Muscle of back (tissue), 11 donors: Measurements from ENCODE around the gene MUC4. TPM values are rescaled to one million over a fixed set of nuclear protein-coding genes. Genes with fewer than 3 reads are reported as not detected.
A peak's percentile ranks its signal among the peaks of the same experiment; 100 is the strongest.
"Not testable (repeated sequence)": the region's sequence is repeated elsewhere in the genome, so short reads cannot be mapped to it uniquely, and the experiment has no call there.

Experiments used
- DNase-seq, 3 donors: peaks; one replicate each; pipeline versions ENCODE4 v3.0.0 to v3.0.0-alpha.2; 2013
- polyA plus RNA-seq, 10 donors: library from polyadenylated mRNA; unstranded; fragments of 120-200 nt; gene quantifications; one replicate each; pipeline ENCODE4 v1.2.1, GENCODE V29; 2013; ENCODE audit not compliant: insufficient read length in 10 of 10

Gene MUC4
- polyA plus RNA-seq, 10 donors, result 0.30 to 2.0 (median 0.69) TPM

- no peak for DNase-seq
Measured at GRCh38 chr3:195738274-195739044, 73.3 kb downstream of the MUC4 start.

GRCh38 chr3:195737782-195738181, 73.9 kb downstream of the MUC4 start:
- DNase-seq, result not testable (repeated sequence)

- no peak for DNase-seq
Measured at GRCh38 chr3:195736866-195737490, 74.8 kb downstream of the MUC4 start.

DNA sequence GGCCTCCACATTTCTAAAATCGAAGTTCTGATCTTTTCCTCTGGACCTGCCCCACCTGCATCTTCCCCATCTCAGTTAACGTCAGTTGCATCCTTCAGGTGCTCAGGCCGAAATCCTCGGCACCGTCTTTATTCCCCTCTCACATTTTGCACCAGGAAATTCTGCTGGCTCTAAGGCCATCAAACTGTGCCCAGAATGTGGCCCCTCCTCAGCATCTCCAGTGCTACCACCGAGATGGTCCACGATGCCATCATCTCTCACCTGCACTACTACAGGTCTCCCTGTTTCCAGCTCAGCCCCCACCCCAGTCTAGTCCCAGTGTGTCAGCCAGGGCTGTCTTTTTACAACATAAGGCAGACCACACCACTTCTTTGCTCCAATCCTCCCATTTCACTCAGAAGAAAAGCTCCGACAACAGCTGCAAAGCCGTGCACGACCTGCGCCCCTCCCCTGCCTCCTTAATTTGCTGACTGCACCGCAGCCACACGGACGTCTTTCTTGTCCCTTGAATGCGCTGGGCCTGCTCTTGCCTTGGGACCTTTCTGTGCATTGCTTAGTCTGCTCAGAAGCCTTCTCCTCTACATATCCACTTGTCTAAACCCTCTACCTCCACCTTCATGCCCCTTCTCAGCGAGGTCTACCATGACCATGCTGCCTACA, 76.6 kb downstream of the MUC4 start:
- DNase-seq, result no peak

GRCh38 chr3:195732940-195733339, 78.8 kb downstream of the MUC4 start:
- DNase-seq, result peak; percentile 25 to 79 (median 48)

DNA sequence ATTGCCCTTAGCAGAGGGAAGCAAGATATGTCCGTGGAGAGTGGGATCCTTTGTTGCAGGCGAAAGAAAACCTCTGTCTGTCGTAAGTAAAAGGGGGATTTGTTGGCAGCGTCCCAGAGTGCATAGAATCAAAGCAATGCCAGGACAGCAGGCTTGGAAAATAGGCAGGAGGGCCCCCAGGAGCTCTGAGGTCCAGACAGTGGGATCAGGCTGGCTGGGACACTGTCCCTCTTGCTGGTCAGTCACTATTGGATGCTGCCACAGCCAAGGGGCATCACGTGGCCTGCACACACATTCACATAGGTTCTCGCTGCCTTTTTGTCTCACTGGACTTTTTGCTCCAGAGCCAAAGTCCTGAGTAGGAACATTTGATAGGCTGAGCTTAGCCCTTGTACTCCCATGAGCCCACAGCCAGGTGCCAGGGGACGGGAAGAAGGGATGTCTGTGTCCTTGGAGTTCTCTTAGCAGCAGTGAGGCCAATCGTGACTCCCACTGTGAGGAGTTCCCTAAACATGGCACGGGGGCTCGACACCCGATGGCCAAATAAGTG, 80.3 kb downstream of the MUC4 start:
- no peak for DNase-seq

DNA sequence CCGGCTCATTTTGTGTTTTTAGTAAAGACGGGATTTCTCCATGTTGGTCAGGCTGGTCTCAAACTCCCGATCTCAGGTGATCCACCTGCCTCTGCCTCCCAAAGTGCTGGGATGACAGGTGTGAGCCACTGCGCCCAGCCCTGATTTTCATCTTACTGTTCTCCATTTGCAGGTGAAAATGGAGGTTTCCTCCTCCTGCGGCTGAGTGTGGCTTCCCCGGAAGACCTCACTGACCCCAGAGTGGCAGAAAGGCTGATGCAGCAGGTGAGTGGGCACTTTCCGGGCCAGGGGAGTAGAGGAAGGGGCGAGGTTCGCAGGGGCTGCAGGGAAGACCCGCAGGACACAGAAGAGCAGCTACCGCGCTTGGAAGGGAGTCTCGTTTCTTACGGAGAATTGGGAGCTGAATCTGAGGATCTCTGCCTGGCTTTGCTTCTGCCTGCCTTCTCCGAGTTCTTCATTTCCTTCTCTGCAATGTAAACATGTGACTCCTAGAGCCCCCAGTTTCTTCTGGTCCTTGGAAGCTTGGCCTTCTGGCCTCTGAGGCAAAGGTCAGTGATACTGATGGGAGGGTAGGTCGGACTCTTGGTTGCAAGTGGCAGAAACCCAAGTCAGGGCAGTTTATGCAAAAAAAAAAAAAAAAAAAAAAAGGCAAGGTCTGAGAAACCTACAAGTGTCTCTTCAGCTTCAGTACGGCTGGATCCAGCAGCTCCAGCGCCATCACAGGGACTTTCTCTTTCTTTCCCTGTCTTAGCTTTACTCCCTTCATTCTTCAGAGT, 82.1 kb downstream of the MUC4 start:
- no peak for DNase-seq

GRCh38 chr3:195728789-195729188, 82.9 kb downstream of the MUC4 start:
- not testable (repeated sequence) for DNase-seq

DNA sequence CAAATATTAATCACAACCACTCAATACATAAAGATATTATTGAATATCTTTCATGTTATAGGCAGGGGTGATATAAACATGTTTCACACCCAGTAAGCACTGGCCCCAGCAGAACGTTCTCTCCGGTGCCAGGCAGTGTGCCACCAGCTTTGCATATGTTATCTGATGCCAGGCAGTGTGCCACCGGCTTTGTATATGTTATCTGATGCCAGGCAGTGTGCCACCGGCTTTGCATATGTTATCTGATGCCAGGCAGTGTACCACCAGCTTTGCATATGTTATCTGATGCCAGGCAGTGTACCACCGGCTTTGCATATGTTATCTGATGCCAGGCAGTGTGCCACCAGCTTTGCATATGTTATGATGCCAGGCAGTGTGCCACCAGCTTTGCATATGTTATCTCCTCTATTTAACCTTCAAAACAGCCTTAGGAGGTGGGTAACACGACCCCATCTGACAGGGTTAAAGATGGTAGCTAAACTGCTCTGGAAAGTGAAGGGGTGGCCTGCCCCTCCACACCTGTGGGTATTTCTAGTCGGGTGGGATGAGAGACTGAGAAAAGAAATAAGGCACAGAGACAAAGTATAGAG, 84.0 kb downstream of the MUC4 start:
- no peak for DNase-seq

- not testable (repeated sequence) for DNase-seq
Measured at GRCh38 chr3:195725916-195726740, 85.6 kb downstream of the MUC4 start.

DNA sequence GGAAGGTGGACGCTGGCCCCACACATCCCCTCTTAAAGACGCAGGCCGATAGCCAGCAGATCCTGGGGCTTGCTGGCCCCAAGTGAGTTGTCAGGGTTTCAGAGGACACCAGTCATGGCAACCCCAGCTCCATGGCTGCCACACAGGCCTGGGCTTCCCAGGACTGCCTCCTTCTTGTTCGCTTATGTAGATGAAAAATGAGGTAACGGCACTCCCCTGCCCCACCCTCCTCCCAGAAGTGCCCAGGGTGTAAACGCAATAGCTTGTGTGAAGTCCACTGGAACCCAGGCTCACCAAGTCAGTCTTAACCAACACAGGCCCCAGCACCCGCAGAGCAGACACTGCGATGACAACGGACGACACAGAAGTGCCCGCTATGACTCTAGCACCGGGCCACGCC, 87.4 kb downstream of the MUC4 start:
- DNase-seq, result not testable (repeated sequence)

- DNase-seq, result not testable (repeated sequence)
Measured at GRCh38 chr3:195722996-195723345, 88.8 kb downstream of the MUC4 start.

DNA sequence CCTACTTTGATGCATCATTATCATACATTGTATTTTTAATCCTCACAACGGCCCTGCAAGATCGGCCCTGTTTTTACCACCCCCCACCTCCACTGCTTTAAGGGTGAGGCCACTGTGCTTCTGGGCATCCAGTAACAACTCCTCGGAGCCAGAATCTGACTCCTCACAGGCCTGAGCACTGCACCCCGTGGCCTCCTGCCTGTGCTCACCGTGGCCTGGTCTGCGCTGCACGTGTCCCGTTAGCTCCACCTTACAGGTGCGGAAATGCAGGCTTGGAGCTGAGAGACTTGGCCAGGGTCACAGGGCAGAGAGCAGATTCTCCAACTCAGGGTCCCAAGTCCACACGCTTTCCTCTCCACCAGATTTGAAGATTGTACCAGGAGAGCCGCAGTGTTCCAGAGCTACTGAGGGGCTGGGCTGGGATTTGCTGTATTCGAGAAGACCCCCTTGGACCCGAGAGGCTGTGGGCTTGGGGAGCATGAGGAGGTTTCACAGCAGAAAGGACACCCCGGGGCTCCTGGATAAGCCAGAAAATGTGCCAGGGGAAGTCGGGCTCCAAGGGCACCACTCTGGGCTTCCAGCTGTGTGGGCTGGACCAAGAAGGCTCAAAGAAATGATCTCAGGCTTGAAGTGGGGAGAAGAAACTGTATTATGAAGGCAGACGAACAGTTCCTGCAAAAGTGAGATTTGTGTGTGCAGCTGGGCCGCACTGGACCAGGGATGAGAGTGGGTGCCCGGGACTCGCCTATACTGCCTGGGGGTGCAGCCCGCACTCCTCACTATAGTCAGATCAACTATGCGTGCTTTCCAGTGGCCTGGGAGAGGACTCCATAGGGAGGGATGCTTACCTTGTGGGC, 89.4 kb downstream of the MUC4 start:
- not testable (repeated sequence) for DNase-seq

DNA sequence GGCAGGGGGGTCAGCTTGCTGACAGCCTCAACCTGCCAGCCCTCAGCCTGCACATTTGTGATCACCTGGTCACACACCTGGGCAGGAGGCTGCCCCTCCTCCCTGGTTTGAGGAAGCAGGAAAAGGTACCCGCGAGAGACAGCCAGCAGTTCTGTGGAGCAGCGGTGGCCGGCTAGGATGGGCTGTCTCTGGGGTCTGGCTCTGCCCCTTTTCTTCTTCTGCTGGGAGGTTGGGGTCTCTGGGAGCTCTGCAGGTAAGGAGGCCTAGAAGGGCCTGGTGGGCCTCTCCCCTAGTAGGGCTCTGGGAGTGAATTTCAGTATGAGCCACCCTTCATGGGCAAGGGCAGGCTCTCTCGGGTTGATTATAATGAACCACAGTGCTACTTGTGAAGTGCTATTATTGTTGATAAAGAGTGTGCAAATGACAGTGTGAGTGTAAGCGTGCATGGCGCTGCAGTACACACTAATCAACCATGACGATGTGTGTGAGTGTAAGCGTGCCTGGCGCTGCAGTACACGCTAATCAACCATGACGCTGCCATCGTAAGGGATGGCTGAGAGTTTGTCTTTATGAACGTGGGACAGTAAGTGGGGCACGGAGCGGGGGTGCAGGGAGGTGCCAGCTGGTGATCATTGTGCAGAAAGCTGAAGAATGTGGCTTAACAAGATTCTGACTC, 90.8 kb downstream of the MUC4 start, which contains the start of gene MUC20:
MUC20 (plus strand) TSS at position 148 of the 676 bp plus-strand sequence; CDS start at position 178, 30 bp downstream.
- DNase-seq, result not testable (repeated sequence)

GRCh38 chr3:195719514-195720254, 92.0 kb downstream of the MUC4 start:
- not testable (repeated sequence) for DNase-seq

DNA sequence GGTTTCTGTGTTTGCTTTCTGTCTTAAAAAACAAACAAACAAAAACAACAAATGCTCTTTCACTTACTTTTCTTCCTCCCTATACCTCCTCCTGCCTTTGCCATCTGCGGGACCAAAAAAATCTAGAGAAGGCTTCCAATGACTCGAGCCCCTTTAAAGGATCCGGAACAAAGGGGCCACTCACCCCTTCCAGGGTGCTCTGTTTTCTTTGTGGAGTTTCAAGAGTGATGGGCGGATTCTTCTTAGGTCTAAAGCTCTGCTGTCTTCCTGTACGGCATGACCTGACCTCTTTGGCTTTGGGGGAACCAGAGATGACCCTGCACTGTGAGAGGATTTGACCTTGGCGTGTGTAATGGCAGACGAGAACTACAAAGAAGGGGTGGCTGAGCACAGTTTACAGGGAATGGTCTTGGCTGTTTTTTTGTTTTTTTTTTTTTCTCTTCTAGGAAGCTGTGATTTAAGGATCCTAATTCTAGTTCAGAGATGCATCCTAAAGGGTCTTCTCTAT, 93.2 kb downstream of the MUC4 start:
- no peak for DNase-seq

DNA sequence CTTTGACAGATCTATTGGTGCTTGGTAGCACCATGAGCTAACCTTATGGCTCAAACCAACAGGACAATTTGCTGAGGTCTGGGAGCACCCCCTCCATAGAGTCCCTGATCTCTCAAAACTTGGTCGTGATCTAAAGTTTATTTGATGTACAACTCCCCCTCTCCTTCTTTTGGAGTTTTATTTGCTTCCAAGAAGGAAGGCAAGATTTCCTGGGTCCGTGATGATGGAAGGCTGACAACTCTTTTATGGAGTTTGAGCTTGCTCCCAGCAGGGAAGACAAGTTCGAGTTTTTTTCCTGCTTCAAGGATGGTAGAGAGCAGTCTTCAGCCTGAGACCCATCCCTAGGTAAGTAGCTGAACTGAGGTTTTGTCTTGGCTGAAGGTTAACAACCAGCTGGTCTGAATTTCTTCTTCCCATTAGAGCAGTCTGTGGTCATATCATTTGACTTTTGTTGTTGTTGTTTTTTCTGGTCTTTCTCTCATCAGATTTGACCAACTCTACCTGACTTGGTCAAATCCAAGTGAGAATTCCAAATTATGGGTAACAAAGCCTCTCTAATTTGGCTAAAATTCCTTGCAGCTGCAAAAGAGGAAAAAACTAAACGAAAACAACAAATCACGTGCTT, 93.8 kb downstream of the MUC4 start:
- no peak for DNase-seq
